Right lobe of liver (tissue), 6 donors: Measurements from ENCODE around the gene TMOD1. TPM values are rescaled to one million over a fixed set of nuclear protein-coding genes. Genes with fewer than 3 reads are reported as not detected.

ENCODE experiments used
- ATAC-seq, 4 donors: fragments of 200-7000 bp; cut with Tn5 transposase; one replicate each; pipeline ENCODE4 v1.9.1; 2020; ENCODE audit warnings: mild to moderate bottlenecking in 4 of 4, moderate library complexity in 4 of 4
- DNase-seq, 3 donors: peaks; one replicate each; pipeline ENCODE4 v3.0.0-alpha.2; 2020
- H3K27ac ChIP-seq, 3 donors: fragments of 200-600 bp; one replicate each; pipeline ENCODE4 v1.8.0; 2022
- H3K27me3 ChIP-seq, 2 donors: fragments of 200-600 bp; one replicate each; pipeline ENCODE4 v1.8.0; 2022
- H3K36me3 ChIP-seq, 4 donors: fragments of 200-600 bp; sonication (generic) in 1 of 4; one replicate each; pipeline versions ENCODE4 v1.5.1 to v1.8.0; 2017 to 2022; ENCODE audit warnings: control low read depth in 1 of 4
- H3K4me1 ChIP-seq, 4 donors: fragments of 200-600 bp; sonication (generic) in 1 of 4; one replicate each; pipeline versions ENCODE4 v1.5.1 to v1.8.0; 2017 to 2022; ENCODE audit warnings: control low read depth in 1 of 4
- H3K4me3 ChIP-seq, 3 donors: fragments of 200-600 bp; one replicate each; pipeline ENCODE4 v1.8.0; 2022
- H3K9me3 ChIP-seq, 4 donors: fragments of 200-600 bp; sonication (generic) in 1 of 4; one replicate each; pipeline versions ENCODE4 v1.5.1 to v1.8.0; 2017 to 2022; ENCODE audit warnings: control low read depth in 1 of 4
- CTCF ChIP-seq, 4 donors: fragments of 200-600 bp in 3 of 4; fragments of 450-650 bp in 1 of 4; IDR thresholded peaks; one replicate each; pipeline versions ENCODE4 v1.5.1 to v1.8.0; 2016 to 2022; ENCODE audit warnings: antibody characterized with exemption in 4 of 4, mild to moderate bottlenecking in 2 of 4
- POLR2A ChIP-seq: fragments of 450-650 bp; IDR thresholded peaks from one replicate; pipeline ENCODE4 v1.6.1; 2017; ENCODE audit warnings: antibody characterized with exemption, mild to moderate bottlenecking
- WGBS: methylation state at CpG from one replicate; pipeline ENCODE4 v1.1.6; 2018; ENCODE audit warnings: low coverage, low lambda C conversion rate; ENCODE audit not compliant: insufficient coverage; ENCODE audit errors: missing lambda C conversion rate; 5-methylcytosine and 5-hydroxymethylcytosine counted together
- intact Hi-C, 2 donors: fragments of 100-400 bp; cut with DNase I; formaldehyde crosslinking; loops; one replicate each; pipeline versions ENCODE4 v1.11.2 to v1.14.1; 2022
- total RNA-seq, 6 experiments: library from RNA; depleted of rRNA in 2 of 6; stranded (reverse); fragments of >200 nt in 2 of 6; fragmentation: NEBNext Ultra II Directional in 3 of 6; extraction: Animal tissue kit (Norgen Biotek cat#: 25700) in 3 of 6; gene quantifications; one replicate each; pipeline versions ENCODE4 v1.1.0 to v1.2.4, GENCODE V29; 2016 to 2023
- donor health status: DM: no; HTN: yes; CAD: no.
- donor health status: DM: no; HTN: no; CAD: no.
- donor health status: DM: no; HTN: no; CAD: no.
- donor health status: DM: no; HTN: yes; CAD: no.
- donor health status: DM: no; HTN: yes; CAD: no.

TMOD1 gene
- total RNA-seq, 6 experiments from 2014 or later, result 5.9 to 14.3 (median 12.7) TPM

- no peaks in the 10 kb centered on the region for H3K9me3 ChIP-seq
- WGBS, result no CpG with 5 or more reads among the region's 1 CpG
- intact Hi-C loops, result no loop called here
- H3K27me3 ChIP-seq, result no peaks in the 10 kb centered on the region
- H3K36me3 ChIP-seq, result no peaks in the 10 kb centered on the region
- ATAC-seq, result peak in 1 of 4 donors; percentile 54
- no peak overlapping the region for H3K27ac ChIP-seq
- no peak for DNase-seq
- H3K4me1 ChIP-seq, result no peaks in the 10 kb centered on the region
- TF ChIP-seq CTCF (IDR thresholded peaks at IDR 0.05) (no peak), POLR2A (no peak)
- no peak overlapping the region for H3K4me3 ChIP-seq
Observed at GRCh38 chr9:97543561-97543960, 42.1 kb downstream of the TMOD1 start.

- no peaks in the 10 kb centered on the region for H3K36me3 ChIP-seq
- DNase-seq (no peak), ATAC-seq (no peak)
- no peaks in the 10 kb centered on the region for H3K27me3 ChIP-seq
- H3K9me3 ChIP-seq, result no peaks in the 10 kb centered on the region
- WGBS, result 49% methylated on average over 5 of the region's 8 CpGs
- H3K4me3 ChIP-seq, result no peak overlapping the region
- no peak for TF ChIP-seq POLR2A
- TF ChIP-seq CTCF (IDR thresholded peaks at IDR 0.05), result no peak
- no peaks in the 10 kb centered on the region for H3K4me1 ChIP-seq
- intact Hi-C loops, result no loop called here
- no peak overlapping the region for H3K27ac ChIP-seq
Observed at GRCh38 chr9:97545486-97545885, 44.0 kb downstream of the TMOD1 start.

GRCh38 chr9:97547098-97547829, 45.8 kb downstream of the TMOD1 start:
- TF ChIP-seq POLR2A (no peak), CTCF (IDR thresholded peaks at IDR 0.05) (no peak)
- no peak overlapping the region for H3K27ac ChIP-seq
- H3K9me3 ChIP-seq, result no peaks in the 10 kb centered on the region
- H3K4me3 ChIP-seq, result no peak overlapping the region
- H3K36me3 ChIP-seq, result no peaks in the 10 kb centered on the region
- peak in 1 of 4 donors; percentile 38 for ATAC-seq
- intact Hi-C loops, result no loop called here
- DNase-seq, result no peak
- no peaks in the 10 kb centered on the region for H3K27me3 ChIP-seq
- 89% methylated on average over 3 of the region's 3 CpGs for WGBS
- no peaks in the 10 kb centered on the region for H3K4me1 ChIP-seq

GRCh38 chr9:97548379-97548778, 46.9 kb downstream of the TMOD1 start:
- Histone ChIP-seq H3K36me3 (no peaks in the 10 kb centered on the region), H3K9me3 (no peaks in the 10 kb centered on the region), H3K27me3 (no peaks in the 10 kb centered on the region), H3K27ac (no peak overlapping the region), H3K4me3 (no peak overlapping the region), H3K4me1 (no peaks in the 10 kb centered on the region)
- ATAC-seq (peak in 1 of 4 donors; percentile 26), DNase-seq (no peak)
- intact Hi-C loops, result no loop called here
- 74% methylated on average over 4 of the region's 5 CpGs for WGBS
- TF ChIP-seq CTCF (IDR thresholded peaks at IDR 0.05) (no peak), POLR2A (no peak)
